ENCODE data around the gene SHISAL2A. TPM values are rescaled to one million over a fixed set of nuclear protein-coding genes. Genes with fewer than 3 reads are reported as not detected.

Gene SHISAL2A
- total RNA-seq, 1 experiment from 2014 or later: not detected

- Histone ChIP-seq H3K4me3 (no peak overlapping the region), H3K9me3 (peaks cover 7% of the 10 kb centered on the region; the same call in 1 of the 2 replicates), H3K27me3 (peaks cover 4% of the 10 kb centered on the region; the same call in 1 of the 2 replicates), H3K36me3 (no peaks in the 10 kb centered on the region)
- DNase-seq: no peak
Measured at GRCh38 chr1:52637946-52638345, 5.0 kb downstream of the SHISAL2A start.

- Histone ChIP-seq H3K4me3 (no peak overlapping the region), H3K27me3 (no peaks in the 10 kb centered on the region), H3K36me3 (no peaks in the 10 kb centered on the region), H3K9me3 (no peaks in the 10 kb centered on the region)
- no peak for DNase-seq
Measured at GRCh38 chr1:52640697-52641096, 7.7 kb downstream of the SHISAL2A start.

GRCh38 chr1:52641307-52641706 lies 8.3 kb downstream of the SHISAL2A start:
- no peaks in the 10 kb centered on the region for H3K9me3 ChIP-seq
- DNase-seq: no peak
- H3K36me3 ChIP-seq: no peaks in the 10 kb centered on the region
- no peaks in the 10 kb centered on the region for H3K27me3 ChIP-seq
- no peak overlapping the region for H3K4me3 ChIP-seq

GRCh38 chr1:52645261-52645660 lies 12.3 kb downstream of the SHISAL2A start:
- no peaks in the 10 kb centered on the region for H3K36me3 ChIP-seq
- no peaks in the 10 kb centered on the region for H3K9me3 ChIP-seq
- no peaks in the 10 kb centered on the region for H3K27me3 ChIP-seq
- H3K4me3 ChIP-seq: no peak overlapping the region
- no peak for DNase-seq

- no peak for DNase-seq
- H3K27me3 ChIP-seq: no peaks in the 10 kb centered on the region
- H3K9me3 ChIP-seq: no peaks in the 10 kb centered on the region
- no peak overlapping the region for H3K4me3 ChIP-seq
- H3K36me3 ChIP-seq: no peaks in the 10 kb centered on the region
Measured at GRCh38 chr1:52651904-52652303, 18.9 kb downstream of the SHISAL2A start.

GRCh38 chr1:52653207-52653849 lies 20.4 kb downstream of the SHISAL2A start:
- H3K9me3 ChIP-seq: no peaks in the 10 kb centered on the region
- H3K4me3 ChIP-seq: no peak overlapping the region
- DNase-seq: no peak
- no peaks in the 10 kb centered on the region for H3K27me3 ChIP-seq
- no peaks in the 10 kb centered on the region for H3K36me3 ChIP-seq

- H3K9me3 ChIP-seq: no peaks in the 10 kb centered on the region
- no peaks in the 10 kb centered on the region for H3K27me3 ChIP-seq
- no peak for DNase-seq
Measured at GRCh38 chr1:52654063-52654462, 21.1 kb downstream of the SHISAL2A start.

GRCh38 chr1:52657702-52658101 lies 24.7 kb downstream of the SHISAL2A start:
- Histone ChIP-seq H3K27me3 (no peaks in the 10 kb centered on the region), H3K4me3 (no peak overlapping the region), H3K9me3 (no peaks in the 10 kb centered on the region), H3K36me3 (no peaks in the 10 kb centered on the region)
- no peak for DNase-seq

More at GRCh38 chr1:52654063-52654462, 21.1 kb downstream of the SHISAL2A start:
- H3K36me3 ChIP-seq: no peaks in the 10 kb centered on the region
- H3K4me3 ChIP-seq: no peak overlapping the region

- no peaks in the 10 kb centered on the region for H3K27me3 ChIP-seq
- no peak overlapping the region for H3K4me3 ChIP-seq
- no peaks in the 10 kb centered on the region for H3K36me3 ChIP-seq
- H3K9me3 ChIP-seq: no peaks in the 10 kb centered on the region
- DNase-seq: no peak
Measured at GRCh38 chr1:52658795-52659194, 25.8 kb downstream of the SHISAL2A start.

GRCh38 chr1:52659356-52659755 lies 26.4 kb downstream of the SHISAL2A start:
- Histone ChIP-seq H3K27me3 (no peaks in the 10 kb centered on the region), H3K36me3 (no peaks in the 10 kb centered on the region), H3K9me3 (no peaks in the 10 kb centered on the region), H3K4me3 (no peak overlapping the region)
- no peak for DNase-seq

- Histone ChIP-seq H3K36me3 (no peaks in the 10 kb centered on the region), H3K27me3 (no peaks in the 10 kb centered on the region), H3K9me3 (no peaks in the 10 kb centered on the region), H3K4me3 (no peak overlapping the region)
- DNase-seq: no peak
Measured at GRCh38 chr1:52659851-52660596, 27.1 kb downstream of the SHISAL2A start.

GRCh38 chr1:52660807-52661206 lies 27.8 kb downstream of the SHISAL2A start:
- no peak overlapping the region for H3K4me3 ChIP-seq
- no peaks in the 10 kb centered on the region for H3K9me3 ChIP-seq
- no peaks in the 10 kb centered on the region for H3K36me3 ChIP-seq
- no peak for DNase-seq
- no peaks in the 10 kb centered on the region for H3K27me3 ChIP-seq

GRCh38 chr1:52662645-52663313 lies 29.8 kb downstream of the SHISAL2A start:
- H3K27me3 ChIP-seq: no peaks in the 10 kb centered on the region
- no peak overlapping the region for H3K4me3 ChIP-seq
- H3K9me3 ChIP-seq: no peaks in the 10 kb centered on the region
- DNase-seq: peak; percentile 49
- no peaks in the 10 kb centered on the region for H3K36me3 ChIP-seq

- no peak for DNase-seq
- Histone ChIP-seq H3K9me3 (no peaks in the 10 kb centered on the region), H3K27me3 (no peaks in the 10 kb centered on the region), H3K36me3 (no peaks in the 10 kb centered on the region), H3K4me3 (no peak overlapping the region)
Measured at GRCh38 chr1:52663716-52664115, 30.7 kb downstream of the SHISAL2A start.

GRCh38 chr1:52665006-52665941 lies 32.3 kb downstream of the SHISAL2A start:
- Histone ChIP-seq H3K9me3 (no peaks in the 10 kb centered on the region), H3K27me3 (no peaks in the 10 kb centered on the region), H3K36me3 (no peaks in the 10 kb centered on the region), H3K4me3 (no peak overlapping the region)
- no peak for DNase-seq

- no peak overlapping the region for H3K4me3 ChIP-seq
- no peaks in the 10 kb centered on the region for H3K27me3 ChIP-seq
- no peaks in the 10 kb centered on the region for H3K9me3 ChIP-seq
- no peak for DNase-seq
- H3K36me3 ChIP-seq: no peaks in the 10 kb centered on the region
Measured at GRCh38 chr1:52667290-52667689, 34.3 kb downstream of the SHISAL2A start.

- Histone ChIP-seq H3K9me3 (no peaks in the 10 kb centered on the region), H3K27me3 (no peaks in the 10 kb centered on the region)
- no peak for DNase-seq
Measured at GRCh38 chr1:52667984-52668383, 35.0 kb downstream of the SHISAL2A start.

More at GRCh38 chr1:52667984-52668383, 35.0 kb downstream of the SHISAL2A start:
- H3K4me3 ChIP-seq: no peak overlapping the region
- H3K36me3 ChIP-seq: no peaks in the 10 kb centered on the region

Data from MG63 (cell line).